Activated T-cell treated with anti-CD3 and anti-CD28 coated beads for 1 hour (primary cell): ENCODE data around the gene VOPP1.
"Not testable (repeated sequence)": the region's sequence is repeated elsewhere in the genome, so short reads cannot be mapped to it uniquely, and the experiment has no call there.

Source experiments
- DNase-seq: peaks from one replicate; pipeline ENCODE4 v3.0.0-alpha.2; 2020; ENCODE audit warnings: low read depth

The VOPP1 gene

DNA sequence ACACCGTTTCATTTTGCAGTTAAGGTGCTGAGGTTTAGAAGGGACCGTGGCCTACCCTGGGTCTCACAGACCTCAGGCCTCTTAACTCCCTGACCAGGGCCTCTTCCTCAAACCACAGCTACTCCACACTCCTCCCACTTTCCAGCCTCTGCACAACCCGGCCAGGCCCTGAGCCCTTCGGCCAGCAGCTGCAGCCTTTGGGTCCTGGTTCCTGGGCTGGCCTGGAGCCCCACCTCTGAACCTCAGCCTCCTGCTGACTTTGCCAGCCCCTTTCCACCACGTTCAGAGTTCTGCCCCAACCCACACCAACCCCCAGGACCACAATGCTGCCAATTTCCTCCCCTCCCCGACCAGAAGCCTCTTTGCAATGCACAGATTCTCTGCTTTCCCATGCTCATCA is 84.1 kb downstream of the VOPP1 start:
- DNase-seq = no peak

DNA sequence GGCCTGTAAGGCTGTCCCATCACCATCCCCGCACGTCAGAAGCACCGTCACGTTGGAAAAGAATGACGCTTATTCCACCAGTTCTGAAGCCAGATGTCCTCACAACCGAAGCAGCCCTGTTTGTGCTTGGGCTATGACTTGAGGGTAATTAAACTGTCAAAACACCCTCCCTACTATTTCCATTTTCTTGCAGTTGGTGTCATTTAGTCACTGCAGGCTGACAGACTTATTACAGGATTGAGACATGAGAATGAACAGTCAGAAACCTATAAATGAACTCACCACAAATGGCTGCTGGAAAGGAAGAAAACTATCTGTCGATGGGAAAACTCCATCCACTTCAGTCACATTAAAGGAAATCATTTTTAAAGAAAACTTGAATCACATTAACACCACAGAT is 85.3 kb downstream of the VOPP1 start:
- no peak for DNase-seq

DNA sequence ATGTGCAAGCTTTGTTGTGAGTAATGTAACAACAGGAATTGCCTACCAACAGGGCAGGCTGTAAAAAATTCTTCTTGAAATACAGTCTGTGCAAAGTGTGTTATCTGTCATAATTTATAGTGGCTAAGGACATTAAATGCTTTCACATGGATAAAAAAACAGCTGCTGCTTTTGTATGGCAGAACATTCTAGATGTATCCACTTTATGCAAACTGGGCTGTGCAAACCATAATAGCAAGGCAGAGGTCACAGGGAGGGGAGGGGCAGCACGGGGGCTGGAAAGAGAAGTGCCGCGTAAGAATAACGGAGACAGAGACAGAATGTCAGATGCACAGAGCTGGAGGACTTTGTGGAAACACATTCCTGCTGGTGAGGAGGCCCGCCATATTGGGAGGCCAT is 86.1 kb downstream of the VOPP1 start:
- no peak for DNase-seq

DNA sequence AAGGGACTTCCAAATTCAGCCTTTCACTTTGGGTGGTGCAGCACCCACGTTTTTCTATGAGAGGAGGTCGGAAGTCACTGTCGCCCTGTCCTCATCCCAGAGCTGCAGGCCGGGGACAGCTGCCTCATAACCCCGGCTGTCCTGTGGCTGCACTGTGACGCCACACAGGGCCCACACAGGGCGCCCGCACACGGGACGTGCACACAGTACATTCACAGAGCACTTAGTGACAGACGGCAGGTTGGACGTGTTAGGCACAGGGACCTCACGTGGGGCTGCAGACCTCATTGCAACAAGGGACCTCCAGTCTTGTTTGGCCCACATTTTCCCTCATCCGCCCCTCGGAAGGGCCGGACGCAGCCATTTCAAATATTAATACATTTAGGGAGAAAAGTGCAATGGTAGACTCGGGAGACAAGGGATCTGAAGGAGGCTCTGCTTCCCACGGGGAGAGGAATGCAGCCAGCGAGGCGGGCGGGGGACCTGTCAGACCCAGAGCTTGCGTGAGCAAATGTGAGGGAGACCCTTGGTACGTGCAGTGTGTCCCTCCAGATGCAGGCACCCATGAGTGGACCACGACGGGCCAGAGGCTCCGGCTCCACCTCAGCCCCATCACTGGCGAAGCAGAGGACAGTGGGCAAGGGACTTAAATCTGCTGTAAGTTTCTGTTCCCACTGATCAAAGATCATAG is 86.7 kb downstream of the VOPP1 start:
- DNase-seq = no peak

DNA sequence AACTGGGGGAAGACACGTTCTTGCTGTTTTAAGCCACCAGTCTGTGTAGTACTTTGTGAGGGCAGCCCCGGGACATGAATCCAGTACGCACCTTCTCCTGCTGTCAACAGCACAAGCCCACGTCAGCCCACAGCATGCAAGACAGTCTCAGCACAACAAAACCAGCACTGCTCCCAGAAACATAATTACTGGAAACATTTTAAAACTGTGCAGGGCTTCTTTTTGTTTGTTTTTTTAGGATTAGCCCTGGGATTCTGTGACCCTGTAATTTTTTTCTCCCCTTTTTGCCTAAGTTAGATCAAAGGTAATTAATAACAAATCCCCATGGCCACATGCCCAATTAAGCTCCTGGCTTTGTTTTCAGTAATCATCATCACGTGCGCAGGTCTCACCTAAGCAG is 87.5 kb downstream of the VOPP1 start:
- no peak for DNase-seq

DNA sequence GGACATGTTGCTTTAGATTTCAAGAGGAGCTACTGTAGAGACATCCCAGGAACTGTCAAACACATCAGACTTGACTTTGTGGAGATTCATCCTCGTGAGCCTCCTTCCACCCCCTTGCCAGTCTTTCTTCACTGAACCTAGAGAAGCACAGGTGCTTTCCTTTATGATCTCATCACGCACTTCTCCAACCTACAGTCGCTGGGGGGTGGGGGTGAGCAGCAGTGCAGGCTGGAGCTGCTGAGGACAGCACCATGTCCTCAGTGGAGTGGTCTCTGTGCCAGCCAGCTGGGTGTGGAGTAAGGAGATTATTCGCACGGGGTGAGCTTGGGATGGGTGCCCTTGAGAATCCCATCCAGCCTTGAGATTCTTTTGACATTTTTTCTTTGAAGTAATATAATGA is 88.1 kb downstream of the VOPP1 start:
- no peak for DNase-seq

DNA sequence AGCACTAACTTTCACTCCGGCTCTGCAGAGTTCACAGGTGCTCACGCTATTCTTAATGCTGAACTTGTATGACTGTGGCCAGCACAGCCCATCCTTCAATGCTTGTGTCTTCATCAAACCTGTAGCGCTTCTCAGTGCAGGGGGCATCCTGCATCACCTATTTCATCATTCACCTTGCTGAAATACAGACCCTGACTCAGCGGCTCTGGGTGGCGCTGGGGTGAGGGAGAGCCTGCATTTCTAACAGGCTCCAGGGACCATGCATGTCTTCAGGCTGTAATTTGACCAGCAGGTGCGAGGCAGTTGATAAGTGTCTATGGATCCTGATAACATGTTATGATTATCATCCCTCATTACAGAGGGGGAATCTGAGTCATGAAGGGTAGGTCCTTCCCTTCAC is 89.3 kb downstream of the VOPP1 start:
- no peak for DNase-seq

GRCh38 chr7:55481155-55481554 is 91.1 kb downstream of the VOPP1 start:
- no peak for DNase-seq

- no peak for DNase-seq
Observed at GRCh38 chr7:55478700-55479099, 93.6 kb downstream of the VOPP1 start.

- no peak for DNase-seq
Observed at GRCh38 chr7:55477781-55478374, 94.4 kb downstream of the VOPP1 start.

DNA sequence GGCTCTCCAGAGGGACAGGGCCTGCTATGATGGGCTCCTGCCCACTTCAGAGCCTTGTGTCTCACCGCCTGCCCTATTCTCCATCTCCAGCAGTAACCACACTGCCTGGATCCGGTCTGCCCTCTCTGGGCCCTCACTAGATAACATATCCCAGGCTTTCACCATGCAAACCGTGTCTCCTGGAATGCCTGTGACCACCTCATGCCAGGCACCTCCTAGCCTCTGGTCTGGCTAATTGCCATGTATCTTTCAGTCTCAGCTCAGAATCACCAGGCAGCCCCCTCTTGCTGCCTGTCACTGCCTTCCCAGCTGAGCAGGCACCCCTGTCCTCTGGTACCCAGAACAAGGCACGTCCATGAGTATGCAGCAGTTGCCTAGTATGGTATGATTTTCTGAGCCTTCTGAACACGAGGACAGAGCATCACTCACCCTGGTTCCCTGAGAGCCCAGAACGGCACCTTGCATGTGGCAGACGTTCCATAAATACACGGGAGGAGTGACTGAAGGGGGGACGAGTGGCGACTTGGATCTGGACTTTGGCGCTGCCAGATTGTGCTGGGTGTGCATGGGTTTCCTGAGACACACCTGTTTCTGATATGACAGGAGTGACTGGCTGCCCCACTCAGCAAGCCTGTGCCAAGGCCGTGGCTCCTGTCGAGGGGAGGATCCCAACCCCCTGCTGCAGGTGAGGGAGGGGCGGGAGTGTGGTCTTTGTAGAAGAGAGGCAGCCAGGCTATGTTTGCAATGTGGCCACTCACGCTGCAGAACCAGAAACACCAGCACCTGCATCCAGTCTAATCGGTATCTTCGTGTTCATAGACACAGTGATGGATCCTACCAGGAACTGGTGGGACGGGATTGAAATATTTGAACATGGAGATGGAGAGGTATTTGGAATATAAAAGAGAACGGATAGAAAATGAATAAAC is 95.2 kb downstream of the VOPP1 start:
- no peak for DNase-seq

DNA sequence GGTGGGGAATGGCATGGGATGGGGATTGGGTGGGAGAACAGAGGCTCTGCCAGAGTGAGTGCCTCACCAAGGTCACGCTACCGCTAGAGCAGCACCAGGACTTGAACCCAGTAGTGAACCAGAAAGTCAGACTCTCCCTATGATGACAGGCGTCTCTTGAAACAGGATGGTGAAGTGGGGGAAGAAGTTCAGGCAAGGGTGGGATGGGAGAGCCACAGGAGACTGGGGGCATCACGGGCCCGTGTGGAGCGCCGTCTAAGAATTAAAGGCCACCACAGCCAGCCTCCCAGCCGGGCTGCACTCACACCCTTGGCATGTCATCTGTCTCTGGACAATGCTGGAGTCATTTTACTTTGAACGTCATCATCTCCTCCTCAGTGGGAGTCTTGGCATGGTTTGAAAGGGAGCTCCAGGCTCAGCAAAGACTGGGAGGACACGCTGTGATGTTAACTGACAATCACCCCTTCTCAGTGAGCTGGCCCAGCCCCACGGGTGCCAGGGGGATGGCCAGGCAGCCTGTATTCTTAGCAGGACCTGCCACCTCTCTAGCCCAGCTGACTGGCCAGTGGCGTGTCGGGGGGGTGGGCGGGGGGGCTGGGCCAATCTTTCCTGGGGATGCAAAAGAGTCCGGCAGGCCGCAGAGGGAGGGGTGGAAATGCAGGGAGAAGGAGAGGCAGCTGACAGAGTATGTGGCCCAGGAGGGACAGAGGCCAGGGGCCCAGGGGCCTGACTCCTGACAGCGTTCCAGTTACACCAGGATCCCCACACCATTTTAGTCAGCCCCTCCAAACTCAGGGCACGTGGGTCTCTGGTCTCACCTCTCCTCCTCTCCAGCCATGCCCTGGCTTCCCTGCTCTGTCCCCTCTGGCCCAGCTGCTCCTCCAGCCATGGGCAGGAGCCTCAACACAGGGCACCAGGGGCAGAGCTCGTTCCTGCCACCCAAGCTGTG is 96.2 kb downstream of the VOPP1 start:
- no peak for DNase-seq

DNA sequence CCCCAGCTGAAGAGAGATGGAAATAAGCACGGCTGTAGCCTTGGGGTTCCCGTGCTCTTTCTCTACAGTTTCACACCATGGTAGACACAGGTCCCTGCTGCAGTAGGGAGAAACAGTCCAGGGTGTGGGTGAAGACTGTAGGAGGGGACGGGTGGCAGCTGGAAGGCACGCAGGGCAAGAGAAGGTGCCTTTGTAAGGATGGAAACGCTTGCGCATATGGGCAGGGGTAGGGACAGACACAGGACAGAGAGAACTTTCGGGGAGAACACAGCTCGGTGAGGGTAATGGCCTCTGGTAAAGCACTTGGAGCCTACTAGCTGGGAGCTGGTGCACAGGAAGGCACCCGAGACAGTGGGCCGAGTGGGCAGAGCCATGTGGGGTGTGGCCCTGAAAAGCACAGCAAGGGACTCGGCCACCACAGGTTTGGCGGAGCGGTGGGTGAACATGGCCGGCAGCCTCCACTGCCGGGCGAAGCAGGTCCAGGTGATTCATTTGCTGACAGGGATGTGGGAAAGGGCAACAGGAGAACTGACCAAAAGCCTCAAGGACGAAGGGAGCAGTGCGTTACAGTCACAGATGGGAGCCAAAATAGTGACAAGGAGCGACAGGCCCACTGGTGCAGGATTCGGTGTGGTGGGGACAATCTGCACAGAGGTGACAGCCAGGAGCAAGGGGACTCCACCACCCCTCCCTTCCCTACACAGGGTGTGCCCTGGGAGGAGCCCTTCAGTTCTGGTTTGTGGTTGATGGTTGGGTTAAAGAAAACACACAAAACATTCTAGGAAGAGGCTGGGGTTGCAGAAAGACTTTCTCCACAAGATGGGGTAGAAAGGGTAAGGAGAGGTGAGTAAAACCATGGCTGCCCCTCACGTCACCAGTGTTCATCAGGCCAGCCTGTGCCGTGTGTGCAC is 97.1 kb downstream of the VOPP1 start:
- no peak for DNase-seq

DNA sequence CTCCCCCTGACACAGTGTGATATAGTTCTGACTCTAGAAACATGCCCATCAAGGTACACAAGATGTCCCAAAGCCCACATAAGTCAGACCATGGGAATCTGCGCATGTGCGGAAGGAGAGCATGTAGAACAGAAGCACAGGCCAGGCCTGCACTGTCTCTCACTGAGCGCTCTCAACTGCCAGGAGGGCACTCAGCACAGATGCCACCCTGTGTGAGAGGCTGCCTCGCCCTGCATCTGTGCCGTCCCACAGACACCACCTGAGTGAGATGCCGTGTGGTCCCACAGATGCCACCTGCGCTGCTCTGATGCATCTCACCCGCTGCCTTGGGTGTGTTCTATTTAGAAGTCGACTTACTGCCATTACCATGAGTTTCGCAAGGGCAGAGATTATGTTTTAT is 98.4 kb downstream of the VOPP1 start:
- DNase-seq = no peak

DNA sequence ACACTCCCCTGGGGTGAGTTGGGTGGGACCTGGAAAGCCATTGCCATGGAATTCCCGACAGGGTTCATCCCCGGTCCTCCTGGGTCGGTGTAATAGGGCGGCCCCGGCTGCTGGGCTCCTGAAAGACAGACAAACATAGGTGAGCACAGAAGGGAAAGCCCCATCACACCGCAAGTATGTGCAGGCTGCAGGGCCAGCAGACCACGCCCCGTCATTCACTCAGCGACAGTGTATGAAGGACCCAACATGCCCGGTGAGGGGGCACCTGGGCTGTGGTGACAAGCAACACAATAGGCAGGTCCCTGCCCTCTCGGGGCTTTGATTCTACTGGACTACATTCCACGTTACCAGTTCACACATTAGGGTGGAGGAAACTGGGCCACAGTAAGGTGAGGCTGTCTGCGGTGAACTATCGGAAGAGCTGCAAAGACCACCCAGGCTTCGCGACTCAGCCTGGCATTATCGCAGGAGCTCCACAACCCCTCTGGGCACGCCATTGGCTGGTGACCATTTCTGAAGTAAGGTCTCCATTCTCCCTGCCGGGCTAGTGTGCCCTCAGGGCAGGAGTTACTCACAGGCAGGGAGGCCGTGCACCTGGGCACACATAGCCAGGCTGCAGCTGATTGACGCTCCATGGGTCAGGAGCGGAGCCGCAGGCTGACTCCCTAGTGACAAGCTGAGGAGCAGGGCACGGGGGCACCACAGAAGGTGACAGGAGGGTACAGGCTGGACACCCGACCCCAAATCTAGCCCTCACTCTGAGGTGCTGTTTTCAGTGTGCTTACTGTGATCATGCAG is 99.2 kb downstream of the VOPP1 start:
- no peak for DNase-seq

- not testable (repeated sequence) for DNase-seq
Observed at GRCh38 chr7:55472406-55472805, 99.9 kb downstream of the VOPP1 start.

GRCh38 chr7:55471594-55471993 is 100.7 kb downstream of the VOPP1 start:
- not testable (repeated sequence) for DNase-seq

DNA sequence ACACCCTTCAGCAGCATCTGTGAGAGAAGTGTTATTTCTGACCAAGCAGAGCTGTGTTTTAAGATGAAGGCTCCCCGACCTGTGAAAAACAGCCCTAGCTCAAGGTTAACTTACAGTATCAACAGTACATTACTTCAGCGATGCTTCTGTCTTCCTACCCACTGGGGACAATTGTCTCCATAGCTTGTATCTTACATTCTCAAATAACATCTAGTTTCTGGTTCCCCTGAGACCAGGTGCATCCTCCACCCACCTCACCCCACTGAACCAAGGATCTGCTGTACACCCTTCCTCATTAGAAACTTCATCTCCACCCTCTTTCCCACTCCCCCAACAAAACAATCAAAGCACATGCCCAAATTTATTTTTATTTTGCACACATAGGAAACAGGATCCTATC is 102.0 kb downstream of the VOPP1 start:
- no peak for DNase-seq

GRCh38 chr7:55469721-55470120 is 102.6 kb downstream of the VOPP1 start:
- DNase-seq = no peak

- no peak for DNase-seq
Observed at GRCh38 chr7:55469271-55469681, 103.0 kb downstream of the VOPP1 start.
